Activated B cell treated with CpG ODN at 0.5 μM for 24 hours (primary cell): ENCODE measurements around the gene MPZL2. TPM values are rescaled to one million over a fixed set of nuclear protein-coding genes. Genes with fewer than 3 reads are reported as not detected.
A peak's percentile ranks its signal among the peaks of the same experiment; 100 is the strongest.

Experiments
- ATAC-seq: fragments of 200-7000 bp; cut with Tn5 transposase; one replicate; pipeline ENCODE4 v1.10.0; 2021; ENCODE audit warnings: low read depth, mild to moderate bottlenecking, moderate library complexity
- CTCF ChIA-PET: fragments of 350-600 bp; sonication (Branson Sonifier 250); formaldehyde crosslinking; loops from one replicate; lab custom pipeline; 2021; ENCODE audit warnings: antibody characterized with exemption; lab: Charles Lee
- POLR2A ChIA-PET: fragments of 350-600 bp; sonication (Branson Sonifier 250); formaldehyde crosslinking; loops from one replicate; lab custom pipeline; 2021; ENCODE audit warnings: antibody characterized with exemption; lab: Charles Lee
- DNase-seq: peaks from one replicate; pipeline ENCODE4 v3.0.0; 2022
- H3K27ac Mint-ChIP-seq: one replicate; pipeline ENCODE4 v1.8.0; 2020; ENCODE audit warnings: mixed read lengths
- H3K27me3 Mint-ChIP-seq: one replicate; pipeline ENCODE4 v1.8.0; 2021; ENCODE audit warnings: mixed read lengths
- H3K36me3 Mint-ChIP-seq: one replicate; pipeline ENCODE4 v1.8.0; 2021; ENCODE audit warnings: low read depth, mixed read lengths
- H3K4me1 Mint-ChIP-seq: one replicate; pipeline ENCODE4 v1.8.0; 2021; ENCODE audit warnings: mixed read lengths
- H3K4me3 Mint-ChIP-seq: one replicate; pipeline ENCODE4 v1.8.0; 2020; ENCODE audit warnings: mild to moderate bottlenecking, mixed read lengths
- H3K9me3 Mint-ChIP-seq: one replicate; pipeline ENCODE4 v1.8.0; 2020; ENCODE audit warnings: mixed read lengths
- CTCF ChIP-seq: fragments of 200-600 bp; IDR thresholded peaks from one replicate; pipeline ENCODE4 v1.8.0; 2022; ENCODE audit warnings: antibody characterized with exemption, mild to moderate bottlenecking
- intact Hi-C: fragments of 100-400 bp; cut with micrococcal nuclease; formaldehyde crosslinking; loops from one replicate; pipeline ENCODE4 v1.15.1; 2024
- total RNA-seq: library from RNA; stranded (reverse); gene quantifications from 2 replicates; pipeline ENCODE4 v1.2.3, GENCODE V29; 2022

Gene MPZL2
- total RNA-seq, 1 donor from 2014 or later: not detected

GRCh38 chr11:118232659-118233058 lies 31.4 kb downstream of the MPZL2 start:
- H3K36me3 Mint-ChIP-seq: peaks cover 39% of the 10 kb centered on the region
- H3K4me3 Mint-ChIP-seq: no peak overlapping the region
- no peak for DNase-seq
- H3K27me3 Mint-ChIP-seq: no peaks in the 10 kb centered on the region
- no peak for ATAC-seq
- intact Hi-C loops: no loop called here
- ChIA-PET CTCF (no interaction called here), POLR2A (no interaction called here)
- TF ChIP-seq CTCF: no peak
- peaks cover 22% of the 10 kb centered on the region for H3K4me1 Mint-ChIP-seq
- H3K9me3 Mint-ChIP-seq: no peaks in the 10 kb centered on the region
- H3K27ac Mint-ChIP-seq: no peak overlapping the region

- Mint-ChIP-seq H3K36me3 (peaks cover 36% of the 10 kb centered on the region), H3K4me1 (peaks cover 34% of the 10 kb centered on the region), H3K27ac (no peak overlapping the region), H3K27me3 (no peaks in the 10 kb centered on the region), H3K4me3 (no peak overlapping the region), H3K9me3 (no peaks in the 10 kb centered on the region)
- no peak for ATAC-seq
- CTCF ChIA-PET: no interaction called here
- DNase-seq: no peak
- POLR2A ChIA-PET: no interaction called here
- no peak for TF ChIP-seq CTCF
- intact Hi-C loops: no loop called here
Observed at GRCh38 chr11:118231461-118231860, 32.6 kb downstream of the MPZL2 start.

- intact Hi-C loops: no loop called here
- peaks cover 45% of the 10 kb centered on the region for H3K4me1 Mint-ChIP-seq
- TF ChIP-seq CTCF: no peak
- H3K4me3 Mint-ChIP-seq: no peak overlapping the region
- H3K27ac Mint-ChIP-seq: no peak overlapping the region
- POLR2A ChIA-PET: interaction anchor here (0.8 to 1.6 kb wide), 2 partner anchors 9 to 16 kb away, joined by 4 to 7 read pairs; no protein-coding TSS in a partner anchor
- DNase-seq (no peak), ATAC-seq (no peak)
- peaks cover 26% of the 10 kb centered on the region for H3K36me3 Mint-ChIP-seq
- CTCF ChIA-PET: interaction anchor here (1.6 kb wide), 1 partner anchor 32 kb away, joined by 3 read pairs; no protein-coding TSS in a partner anchor
- H3K27me3 Mint-ChIP-seq: no peaks in the 10 kb centered on the region
- H3K9me3 Mint-ChIP-seq: no peaks in the 10 kb centered on the region
Observed at GRCh38 chr11:118230088-118230487, 34.0 kb downstream of the MPZL2 start.

- peak overlapping the region; percentile 16 for H3K27ac Mint-ChIP-seq
- POLR2A ChIA-PET: interaction anchor here (0.6 to 1.6 kb wide), 4 partner anchors 10 to 299 kb away, joined by 3 to 7 read pairs (median 5); no protein-coding TSS in a partner anchor
- peaks cover 19% of the 10 kb centered on the region for H3K36me3 Mint-ChIP-seq
- H3K4me1 Mint-ChIP-seq: peaks cover 52% of the 10 kb centered on the region
- no peak for ATAC-seq
- no peak for TF ChIP-seq CTCF
- CTCF ChIA-PET: interaction anchor here (1.6 kb wide), 1 partner anchor 31 kb away, joined by 3 read pairs; no protein-coding TSS in a partner anchor
- H3K27me3 Mint-ChIP-seq: no peaks in the 10 kb centered on the region
- no peaks in the 10 kb centered on the region for H3K9me3 Mint-ChIP-seq
- DNase-seq: no peak
- intact Hi-C loops: loop anchor here (2.0 kb wide), 1 partner anchor 23 kb away; the partner anchor contains the start of gene MPZL3
- H3K4me3 Mint-ChIP-seq: peak overlapping the region; percentile 15
Observed at GRCh38 chr11:118229274-118229847, 34.7 kb downstream of the MPZL2 start.
